ENCODE results near the gene NLN.
"Not testable (repeated sequence)": the region's sequence is repeated elsewhere in the genome, so short reads cannot be mapped to it uniquely, and the experiment has no call there.

Gene NLN

DNA sequence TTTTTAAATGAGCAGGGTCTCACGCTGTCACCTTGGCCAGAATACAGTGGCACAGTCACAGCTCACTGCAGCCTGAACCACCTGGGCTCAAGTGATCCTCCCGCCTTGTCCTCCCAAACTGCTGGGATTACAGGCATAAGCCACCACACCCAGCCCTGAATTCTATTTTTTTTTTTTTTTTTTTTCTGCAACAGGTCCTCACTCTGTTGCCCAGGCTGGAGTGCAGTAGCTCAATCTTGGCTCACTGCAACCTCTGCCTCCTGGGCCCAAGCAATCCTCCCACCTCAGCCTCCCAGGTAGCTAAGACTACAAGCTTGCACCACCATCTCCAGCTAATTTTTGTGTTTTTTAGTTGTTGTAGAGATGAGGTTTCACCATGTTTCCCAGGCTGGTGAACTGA, 51.0 kb downstream of the NLN start:
- not testable (repeated sequence) for DNase-seq (ENCODE audit: low read depth)

DNA sequence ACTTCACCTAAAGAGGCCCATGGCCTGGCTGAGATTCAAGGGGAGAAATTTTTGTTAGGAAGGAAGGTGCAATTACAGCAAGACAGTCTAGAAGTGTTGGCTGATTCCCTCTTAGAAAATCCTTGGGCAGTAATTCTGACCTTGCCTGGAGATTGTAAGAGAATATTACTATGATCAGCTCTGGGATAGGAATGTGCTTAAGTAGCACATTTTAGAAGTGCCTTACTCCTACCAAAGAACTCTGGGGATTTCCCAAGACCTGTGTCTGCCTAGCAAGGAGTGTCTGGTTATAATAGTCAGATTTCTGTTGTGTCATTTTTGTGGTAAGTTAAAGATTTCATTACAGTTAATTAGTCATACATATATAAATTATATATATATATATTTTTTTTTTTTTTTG, 52.3 kb downstream of the NLN start:
- peak; percentile 88 for DNase-seq (ENCODE audit: low read depth)

DNA sequence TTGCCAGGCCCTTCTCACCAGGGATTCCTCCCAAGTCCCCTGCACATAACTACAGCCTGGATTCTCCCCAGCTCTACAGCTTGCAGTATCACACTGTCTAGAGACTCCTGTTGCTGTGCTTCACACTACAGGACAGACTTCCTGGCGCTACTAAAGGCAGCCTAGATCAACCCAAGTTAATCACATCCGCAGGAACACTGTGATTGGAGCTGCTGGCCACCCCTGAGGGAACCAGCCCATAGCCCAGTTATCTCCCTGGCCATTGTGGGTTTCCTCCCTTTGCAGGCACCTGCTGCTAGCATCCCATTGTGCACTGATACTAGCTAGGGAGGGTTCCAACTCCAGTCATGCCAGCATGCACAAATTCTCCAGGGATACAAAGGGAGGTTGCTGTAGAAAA, 53.5 kb downstream of the NLN start:
- no peak for DNase-seq (ENCODE audit: low read depth)

GRCh38 chr5:65776441-65777141, 54.6 kb downstream of the NLN start:
- DNase-seq (ENCODE audit: low read depth): peak; percentile 77

DNA sequence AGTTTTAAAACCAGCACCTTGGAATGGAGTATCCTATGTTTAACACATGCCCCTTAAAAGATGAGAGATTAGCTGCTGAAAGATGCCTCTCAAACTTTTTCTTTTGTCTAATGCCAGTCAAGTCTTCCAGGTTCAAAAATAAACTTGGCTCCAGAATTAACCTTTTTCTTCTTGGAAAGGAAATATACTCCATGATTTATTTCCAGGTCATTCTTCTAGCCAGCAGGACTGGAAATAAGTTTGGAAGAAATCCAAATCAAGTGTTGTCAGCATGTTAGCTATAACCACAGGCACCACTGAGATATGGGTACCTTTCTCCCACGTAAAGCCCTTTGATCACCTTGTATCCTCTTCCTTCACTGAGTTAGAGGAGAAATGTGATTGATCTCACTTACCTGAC, 56.1 kb downstream of the NLN start:
- DNase-seq (ENCODE audit: low read depth): no peak

- no peak for DNase-seq (ENCODE audit: low read depth)
These were observed 57.6 kb downstream of the NLN start for GRCh38 chr5:65779643-65780042.

GRCh38 chr5:65788296-65788695, 66.3 kb downstream of the NLN start:
- DNase-seq (ENCODE audit: low read depth): not testable (repeated sequence)

DNA sequence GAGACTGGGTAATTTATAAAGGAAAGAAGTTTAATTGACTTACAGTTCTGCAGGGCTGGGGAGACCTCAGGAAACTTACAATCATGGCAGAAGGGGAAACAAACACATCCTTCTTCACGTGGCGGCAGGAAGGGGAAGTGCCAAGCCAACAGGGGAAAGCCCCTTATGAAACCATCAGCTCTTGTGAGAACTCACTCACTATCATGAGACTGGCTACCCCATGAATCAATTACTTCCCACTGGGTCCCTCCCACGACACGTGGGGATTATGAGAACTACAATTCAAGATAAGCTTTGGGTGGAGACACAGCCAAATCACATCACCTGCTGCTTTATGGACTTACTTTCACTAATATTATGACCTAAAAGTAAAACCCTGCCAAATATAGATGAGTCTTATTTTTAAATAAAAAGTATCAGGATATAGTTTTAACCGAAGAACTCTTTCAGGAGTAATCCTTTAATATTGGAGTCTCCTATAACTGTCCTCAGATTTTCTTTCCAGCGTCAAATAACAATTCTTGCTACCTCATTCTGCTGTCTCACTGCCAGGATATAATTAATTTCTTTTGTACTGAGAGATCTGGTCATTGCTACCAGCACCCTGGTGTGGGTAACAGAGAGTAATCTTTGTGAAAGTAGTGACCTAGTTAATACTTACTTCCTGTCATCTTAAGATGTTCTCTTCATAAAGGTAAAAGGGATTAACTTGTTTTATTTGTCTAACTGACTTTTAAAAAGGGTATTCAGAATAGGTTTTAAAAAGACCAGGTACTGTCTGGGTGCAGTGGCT, 68.6 kb downstream of the NLN start:
- no peak for DNase-seq (ENCODE audit: low read depth)

- DNase-seq (ENCODE audit: low read depth): peak; percentile 55
These were observed 70.0 kb downstream of the NLN start for GRCh38 chr5:65791712-65792673.

GRCh38 chr5:65796269-65796668, 74.3 kb downstream of the NLN start:
- peak; percentile 67 for DNase-seq (ENCODE audit: low read depth)

DNA sequence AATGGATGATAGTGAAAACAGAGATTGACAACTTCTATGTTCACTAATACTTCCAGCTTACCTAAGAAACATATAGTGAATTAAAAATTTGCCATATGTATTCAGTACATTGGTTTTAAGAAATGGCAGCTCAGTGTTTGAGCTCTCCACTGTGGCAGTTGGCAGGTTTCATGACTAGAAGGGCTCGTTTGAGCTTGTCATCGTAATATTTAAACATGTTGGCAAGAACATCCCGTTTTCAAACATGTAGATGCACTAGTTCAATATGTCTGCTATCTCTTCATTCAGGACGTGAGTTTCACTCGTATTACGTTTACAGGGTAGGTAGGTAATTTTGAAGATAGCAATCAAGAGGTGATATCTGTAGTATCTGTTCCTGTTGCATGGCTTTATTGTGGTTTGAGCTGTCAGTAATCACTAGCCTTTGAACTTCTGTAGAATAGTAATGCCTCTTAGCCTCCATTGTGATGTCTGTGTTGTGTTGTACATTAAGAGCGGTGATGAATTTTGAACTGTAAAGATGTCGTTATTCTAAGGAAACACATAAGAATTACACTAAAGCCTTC, 74.8 kb downstream of the NLN start:
- no peak for DNase-seq (ENCODE audit: low read depth)

DNA sequence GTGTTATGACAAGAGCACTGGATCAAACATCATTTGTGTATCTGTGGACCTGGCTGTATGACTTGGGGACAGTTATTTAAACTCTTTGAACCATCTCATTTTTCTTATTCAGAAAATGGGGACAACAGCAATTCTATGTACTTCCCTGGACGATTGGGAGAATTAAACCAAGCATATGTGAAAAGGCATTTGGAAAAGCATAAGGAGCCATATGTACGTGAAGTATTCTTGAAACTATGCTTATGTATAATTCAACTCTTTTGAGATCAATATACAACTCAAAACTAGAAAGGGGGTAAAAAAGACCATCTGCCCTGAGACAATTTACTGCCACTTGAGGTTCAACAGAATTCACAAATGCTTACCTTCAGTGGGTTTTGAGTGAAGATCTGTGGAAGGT, 75.5 kb downstream of the NLN start:
- DNase-seq (ENCODE audit: low read depth): no peak

GRCh38 chr5:65799857-65800256, 77.9 kb downstream of the NLN start:
- DNase-seq (ENCODE audit: low read depth): no peak

GRCh38 chr5:65800775-65801174, 78.8 kb downstream of the NLN start:
- DNase-seq (ENCODE audit: low read depth): peak; percentile 68

DNA sequence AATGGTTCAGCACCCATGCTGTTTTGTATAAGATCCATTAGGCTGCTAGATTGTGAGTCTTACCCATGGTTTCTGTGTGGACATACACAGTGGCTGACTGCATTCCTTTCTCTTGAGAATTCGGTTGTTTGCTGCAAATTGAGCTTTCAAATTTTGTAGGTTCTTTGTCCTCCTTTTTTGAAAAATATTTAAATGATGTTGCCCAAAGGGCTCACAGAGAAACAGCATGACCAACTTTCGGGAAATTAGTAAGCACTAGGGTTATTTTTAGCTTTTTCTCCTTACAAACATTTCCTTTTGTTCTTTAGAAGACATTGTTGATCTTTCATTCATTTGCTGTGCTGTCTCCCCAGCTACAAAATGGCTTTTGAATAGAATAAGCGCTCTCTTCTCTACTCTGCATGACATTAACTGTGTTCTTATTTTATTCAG, 79.4 kb downstream of the NLN start:
- DNase-seq (ENCODE audit: low read depth): peak; percentile 94

GRCh38 chr5:65802080-65802479, 80.1 kb downstream of the NLN start:
- no peak for DNase-seq (ENCODE audit: low read depth)

DNA sequence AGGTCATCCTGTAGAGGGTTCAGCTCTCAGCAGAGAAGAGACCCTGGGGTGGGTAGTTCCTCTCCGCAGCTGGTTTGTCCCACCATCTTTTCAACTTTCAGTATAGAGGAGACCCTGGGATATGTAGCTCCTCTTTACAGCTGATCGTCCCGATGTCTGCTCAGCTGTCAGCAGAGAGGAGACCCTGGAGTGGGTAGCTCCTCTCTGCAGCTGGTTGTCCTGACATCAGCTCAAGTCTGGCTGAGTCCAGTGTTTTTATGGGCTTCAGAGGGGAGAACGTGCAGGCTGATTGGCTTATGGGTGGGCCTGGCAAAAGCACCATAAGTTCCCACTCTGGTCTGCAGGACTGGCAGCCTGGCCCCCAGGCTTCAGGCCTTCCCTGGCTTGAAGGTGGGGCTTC, 80.8 kb downstream of the NLN start:
- no peak for DNase-seq (ENCODE audit: low read depth)

- peak; percentile 42 for DNase-seq (ENCODE audit: low read depth)
These were observed 81.8 kb downstream of the NLN start for GRCh38 chr5:65803699-65804391.

GRCh38 chr5:65805089-65805488, 83.1 kb downstream of the NLN start:
- DNase-seq (ENCODE audit: low read depth): no peak

DNA sequence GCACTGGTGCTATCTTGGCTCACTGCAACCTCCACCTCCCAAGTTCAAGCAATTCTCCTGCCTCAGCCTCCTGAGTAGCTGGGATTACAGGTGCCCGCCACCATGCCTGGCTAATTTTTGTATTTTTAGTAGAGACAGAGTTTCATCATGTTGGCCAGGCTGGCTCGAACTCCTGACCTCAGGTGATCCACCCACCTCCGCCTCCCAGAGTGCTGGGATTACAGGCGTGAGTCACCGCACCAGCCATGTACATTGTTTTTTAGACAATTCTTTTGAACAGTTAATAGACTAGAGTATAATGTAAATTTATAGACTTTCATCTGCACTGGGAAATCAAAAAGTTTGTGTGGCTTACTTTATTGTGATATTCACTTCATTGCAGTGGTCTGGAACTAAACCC, 85.5 kb downstream of the NLN start:
- not testable (repeated sequence) for DNase-seq (ENCODE audit: low read depth)

DNA sequence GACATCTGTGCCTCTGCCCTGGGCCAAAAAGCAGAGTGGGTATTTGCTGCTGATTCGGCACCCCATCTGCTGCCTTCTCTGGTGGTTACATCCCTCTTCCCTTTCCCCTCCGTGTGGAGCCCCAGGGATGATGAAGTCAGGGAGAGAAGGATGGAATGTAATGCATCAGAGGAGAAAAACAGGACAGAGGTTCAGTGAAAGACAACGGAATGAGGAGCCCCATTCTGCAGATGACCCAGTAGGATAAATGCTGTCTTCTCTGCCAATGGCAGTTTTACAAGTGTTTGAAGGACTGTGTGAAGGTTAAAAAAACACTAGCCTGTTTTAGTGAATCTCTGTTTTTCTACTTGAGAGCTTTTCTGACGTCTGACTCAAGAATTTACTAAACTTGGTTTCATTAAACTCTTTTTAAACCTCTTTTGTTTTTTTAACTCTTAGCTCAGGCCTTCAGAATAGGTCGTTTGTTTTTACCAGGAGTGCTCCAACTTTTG, 86.3 kb downstream of the NLN start:
- peak; percentile 90 for DNase-seq (ENCODE audit: low read depth)
